ENCODE results near the gene ZSCAN12. TPM values are rescaled to one million over a fixed set of nuclear protein-coding genes. Genes with fewer than 3 reads are reported as not detected.
A peak's percentile ranks its signal among the peaks of the same experiment; 100 is the strongest.

The ZSCAN12 gene
- polyA plus RNA-seq (20.3 and 20.6 TPM in 2 replicates), polyA minus RNA-seq (27.3 and 29.3 TPM in 2 replicates)

DNA sequence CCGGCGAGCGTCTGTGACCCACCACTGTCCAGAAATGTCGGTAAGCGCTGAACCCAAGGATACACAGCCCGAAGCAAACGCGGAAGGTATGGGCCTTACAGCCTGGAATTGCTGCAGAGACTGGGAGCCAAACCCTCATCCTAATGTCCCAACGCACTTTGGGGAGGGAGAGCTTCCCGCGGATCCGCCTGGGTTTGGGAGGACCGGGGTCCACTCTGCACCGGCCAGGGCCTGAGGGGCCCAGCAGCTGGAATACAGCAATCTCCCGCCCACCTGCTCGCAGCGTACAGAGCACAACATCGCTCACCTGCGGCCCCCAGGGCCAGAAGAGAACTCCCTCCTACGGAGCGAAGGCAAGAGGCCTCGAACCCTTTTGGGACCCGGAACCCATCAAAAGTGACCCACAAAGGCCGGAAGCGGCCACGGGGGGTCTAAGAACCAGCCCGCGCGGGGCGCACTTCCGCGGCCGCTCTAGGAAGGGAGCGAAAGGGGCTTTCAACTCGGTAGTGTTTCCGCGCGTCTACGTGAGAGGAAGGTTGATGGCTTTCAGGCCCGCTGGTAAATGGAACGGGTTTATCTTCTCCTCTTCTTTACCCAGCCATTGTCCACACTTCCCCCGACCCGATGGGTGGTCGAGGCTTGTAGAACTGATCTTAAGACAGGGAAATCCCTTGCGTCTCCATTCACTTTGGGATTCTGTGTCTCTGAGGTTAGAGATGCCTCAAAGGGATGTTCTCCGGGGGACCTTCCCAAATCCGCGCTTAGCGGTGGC lies at the start of gene ZSCAN12:
TSS of gene ZSCAN12 (minus strand) at position 398 of the 772 bp plus-strand sequence. CDS start 1,342 bp downstream, outside the sequence.
- Histone ChIP-seq H2AFZ (ENCODE audit: low read depth, low read length) (peak within 1 kb of the TSS; percentile 99), H3K79me2 (replicated peaks; ENCODE audit: insufficient read depth, low read length) (peaks cover 50% of the 10 kb centered on the region)
- TF ChIP-seq RAD21 (conservative IDR thresholded peaks at IDR 0.05) (no peak), EP300 (conservative IDR thresholded peaks at IDR 0.05; ENCODE audit: poor library complexity, severe bottlenecking) (peak; percentile 33), SMC3 (conservative IDR thresholded peaks at IDR 0.05; ENCODE audit: poor library complexity) (peak; percentile 52), MXI1 (conservative IDR thresholded peaks at IDR 0.05; ENCODE audit: poor library complexity, severe bottlenecking) (peak; percentile 23), POLR2AphosphoS5 (IDR thresholded peaks at IDR 0.05) (peak; percentile 86), TAF1 (IDR thresholded peaks at IDR 0.05; ENCODE audit: low read depth) (peak; percentile 66), EZH2 (IDR thresholded peaks at IDR 0.05; ENCODE audit: borderline replicate concordance, insufficient read depth, low read length, poor library complexity, severe bottlenecking) (no peak)
- TF ChIP-seq, protein P1, sequence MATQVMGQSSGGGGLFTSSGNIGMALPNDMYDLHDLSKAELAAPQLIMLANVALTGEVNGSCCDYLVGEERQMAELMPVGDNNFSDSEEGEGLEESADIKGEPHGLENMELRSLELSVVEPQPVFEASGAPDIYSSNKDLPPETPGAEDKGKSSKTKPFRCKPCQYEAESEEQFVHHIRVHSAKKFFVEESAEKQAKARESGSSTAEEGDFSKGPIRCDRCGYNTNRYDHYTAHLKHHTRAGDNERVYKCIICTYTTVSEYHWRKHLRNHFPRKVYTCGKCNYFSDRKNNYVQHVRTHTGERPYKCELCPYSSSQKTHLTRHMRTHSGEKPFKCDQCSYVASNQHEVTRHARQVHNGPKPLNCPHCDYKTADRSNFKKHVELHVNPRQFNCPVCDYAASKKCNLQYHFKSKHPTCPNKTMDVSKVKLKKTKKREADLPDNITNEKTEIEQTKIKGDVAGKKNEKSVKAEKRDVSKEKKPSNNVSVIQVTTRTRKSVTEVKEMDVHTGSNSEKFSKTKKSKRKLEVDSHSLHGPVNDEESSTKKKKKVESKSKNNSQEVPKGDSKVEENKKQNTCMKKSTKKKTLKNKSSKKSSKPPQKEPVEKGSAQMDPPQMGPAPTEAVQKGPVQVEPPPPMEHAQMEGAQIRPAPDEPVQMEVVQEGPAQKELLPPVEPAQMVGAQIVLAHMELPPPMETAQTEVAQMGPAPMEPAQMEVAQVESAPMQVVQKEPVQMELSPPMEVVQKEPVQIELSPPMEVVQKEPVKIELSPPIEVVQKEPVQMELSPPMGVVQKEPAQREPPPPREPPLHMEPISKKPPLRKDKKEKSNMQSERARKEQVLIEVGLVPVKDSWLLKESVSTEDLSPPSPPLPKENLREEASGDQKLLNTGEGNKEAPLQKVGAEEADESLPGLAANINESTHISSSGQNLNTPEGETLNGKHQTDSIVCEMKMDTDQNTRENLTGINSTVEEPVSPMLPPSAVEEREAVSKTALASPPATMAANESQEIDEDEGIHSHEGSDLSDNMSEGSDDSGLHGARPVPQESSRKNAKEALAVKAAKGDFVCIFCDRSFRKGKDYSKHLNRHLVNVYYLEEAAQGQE (IDR thresholded peaks at IDR 0.05; ENCODE audit: borderline replicate concordance), result peak; percentile 85
- TF ChIP-seq, protein P2, sequence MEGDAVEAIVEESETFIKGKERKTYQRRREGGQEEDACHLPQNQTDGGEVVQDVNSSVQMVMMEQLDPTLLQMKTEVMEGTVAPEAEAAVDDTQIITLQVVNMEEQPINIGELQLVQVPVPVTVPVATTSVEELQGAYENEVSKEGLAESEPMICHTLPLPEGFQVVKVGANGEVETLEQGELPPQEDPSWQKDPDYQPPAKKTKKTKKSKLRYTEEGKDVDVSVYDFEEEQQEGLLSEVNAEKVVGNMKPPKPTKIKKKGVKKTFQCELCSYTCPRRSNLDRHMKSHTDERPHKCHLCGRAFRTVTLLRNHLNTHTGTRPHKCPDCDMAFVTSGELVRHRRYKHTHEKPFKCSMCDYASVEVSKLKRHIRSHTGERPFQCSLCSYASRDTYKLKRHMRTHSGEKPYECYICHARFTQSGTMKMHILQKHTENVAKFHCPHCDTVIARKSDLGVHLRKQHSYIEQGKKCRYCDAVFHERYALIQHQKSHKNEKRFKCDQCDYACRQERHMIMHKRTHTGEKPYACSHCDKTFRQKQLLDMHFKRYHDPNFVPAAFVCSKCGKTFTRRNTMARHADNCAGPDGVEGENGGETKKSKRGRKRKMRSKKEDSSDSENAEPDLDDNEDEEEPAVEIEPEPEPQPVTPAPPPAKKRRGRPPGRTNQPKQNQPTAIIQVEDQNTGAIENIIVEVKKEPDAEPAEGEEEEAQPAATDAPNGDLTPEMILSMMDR (IDR thresholded peaks at IDR 0.05; ENCODE audit: poor library complexity, severe bottlenecking), result peak; percentile 86

DNA sequence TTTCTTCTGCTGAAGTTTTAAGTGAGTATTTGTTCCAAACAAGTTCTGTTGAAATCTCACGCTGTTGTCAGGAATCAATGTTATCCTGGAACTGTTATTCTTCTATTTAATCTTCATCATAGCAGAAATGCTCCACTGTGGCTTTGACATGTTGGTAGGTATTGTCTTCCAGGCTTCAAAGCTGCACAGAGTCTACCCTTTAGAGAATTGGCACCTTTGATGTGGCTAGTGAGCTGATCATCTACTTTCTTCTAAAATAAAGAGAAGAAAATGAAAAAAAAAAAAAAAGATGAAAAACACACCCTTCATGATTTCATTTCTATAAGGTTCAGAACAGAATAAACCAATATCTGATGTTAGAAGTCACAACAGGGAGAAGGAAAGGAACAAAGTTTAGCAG lies 49.5 kb upstream of the ZSCAN12 start:
- Histone ChIP-seq H2AFZ (ENCODE audit: low read depth, low read length) (no peak overlapping the region), H3K27ac (ENCODE audit: low read length) (no peak overlapping the region), H3K9me3 (ENCODE audit: low read length) (no peaks in the 10 kb centered on the region), H3K79me2 (replicated peaks; ENCODE audit: insufficient read depth, low read length) (no peaks in the 10 kb centered on the region), H3F3A (ENCODE audit: insufficient read depth, low read length, poor library complexity, severe bottlenecking) (no peaks in the 10 kb centered on the region), H3K36me3 (ENCODE audit: insufficient read depth, low read length) (no peaks in the 10 kb centered on the region), H3K4me2 (ENCODE audit: low read length) (no peak overlapping the region), H3K27me3 (ENCODE audit: insufficient read depth, low read depth, low read length) (no peaks in the 10 kb centered on the region), H4K20me1 (ENCODE audit: insufficient read depth) (no peaks in the 10 kb centered on the region), H3K9me2 (ENCODE audit: insufficient read depth, low read length) (no peaks in the 10 kb centered on the region), H3K9ac (ENCODE audit: low read length) (no peak overlapping the region), H3K4me3 (ENCODE audit: low read length) (no peak overlapping the region)
- no peak for TF ChIP-seq POLR2AphosphoS5 (IDR thresholded peaks at IDR 0.05)
- TF ChIP-seq, protein P2 (IDR thresholded peaks at IDR 0.05; ENCODE audit: poor library complexity, severe bottlenecking), result no peak
- TF ChIP-seq EZH2 (IDR thresholded peaks at IDR 0.05; ENCODE audit: borderline replicate concordance, insufficient read depth, low read length, poor library complexity, severe bottlenecking), result no peak
- TF ChIP-seq SMC3 (conservative IDR thresholded peaks at IDR 0.05; ENCODE audit: poor library complexity), result no peak
- no peak for TF ChIP-seq EP300 (conservative IDR thresholded peaks at IDR 0.05; ENCODE audit: poor library complexity, severe bottlenecking)
- no peak for TF ChIP-seq TAF1 (IDR thresholded peaks at IDR 0.05; ENCODE audit: low read depth)
- TF ChIP-seq, protein P1 (IDR thresholded peaks at IDR 0.05; ENCODE audit: borderline replicate concordance), result no peak
- TF ChIP-seq RAD21 (conservative IDR thresholded peaks at IDR 0.05), result no peak
- no peak for TF ChIP-seq MXI1 (conservative IDR thresholded peaks at IDR 0.05; ENCODE audit: poor library complexity, severe bottlenecking)

More for the DNA sequence above, at the start of gene ZSCAN12:
- Histone ChIP-seq H3K4me2 (ENCODE audit: low read length) (peak within 1 kb of the TSS; percentile 85), H3K4me3 (ENCODE audit: low read length) (peak within 1 kb of the TSS; percentile 74), H3K9me2 (ENCODE audit: insufficient read depth, low read length) (no peaks in the 10 kb centered on the region), H3K9ac (ENCODE audit: low read length) (peak within 1 kb of the TSS; percentile 93), H4K20me1 (ENCODE audit: insufficient read depth) (no peaks in the 10 kb centered on the region), H3K36me3 (ENCODE audit: insufficient read depth, low read length) (peaks cover 4% of the 10 kb centered on the region), H3K27ac (ENCODE audit: low read length) (peak within 1 kb of the TSS; percentile 91), H3K27me3 (ENCODE audit: insufficient read depth, low read depth, low read length) (no peaks in the 10 kb centered on the region), H3F3A (ENCODE audit: insufficient read depth, low read length, poor library complexity, severe bottlenecking) (no peaks in the 10 kb centered on the region), H3K9me3 (ENCODE audit: low read length) (no peaks in the 10 kb centered on the region)

Measured in neural cell (in vitro differentiated cells).